SK-N-SH treated with all-trans-retinoic acid at 6 μM for 48 hours (cell line): ENCODE measurements around the gene ZNF547.
A peak's percentile ranks its signal among the peaks of the same experiment; 100 is the strongest.

Experiments used
- ATAC-seq: fragments of 200-7000 bp; cut with Tn5 transposase; 3 replicates; pipeline ENCODE4 v1.9.1; 2020; ENCODE audit warnings: mild to moderate bottlenecking, moderate library complexity
- ARNTL ChIP-seq: fragments of 450-650 bp; formaldehyde crosslinking; IDR thresholded peaks from 2 replicates; pipeline ENCODE4 v1.5.0; 2020; ENCODE audit warnings: low read depth, mild to moderate bottlenecking, moderate library complexity, borderline replicate concordance
- CREB5 ChIP-seq: fragments of 250-450 bp; sonication (Bioruptor Pico); IDR thresholded peaks from 2 replicates; pipeline ENCODE4 v1.5.1; 2020; ENCODE audit warnings: low read depth, mild to moderate bottlenecking, moderate library complexity
- CSRNP3 ChIP-seq: fragments of 250-450 bp; sonication (Bioruptor Pico); IDR thresholded peaks from 2 replicates; pipeline ENCODE4 v1.5.1; 2021; ENCODE audit warnings: mild to moderate bottlenecking, moderate library complexity
- ESRRG ChIP-seq: fragments of 250-450 bp; sonication (Bioruptor Pico); IDR thresholded peaks from 2 replicates; pipeline ENCODE4 v1.6.1; 2021; ENCODE audit warnings: mild to moderate bottlenecking
- GLIS3 ChIP-seq: fragments of 250-450 bp; sonication (Bioruptor Pico); IDR thresholded peaks from 2 replicates; pipeline ENCODE4 v1.5.0; 2020; ENCODE audit warnings: mild to moderate bottlenecking, moderate library complexity
- ISL1 ChIP-seq: fragments of 250-450 bp; sonication (Bioruptor Pico); IDR thresholded peaks from 2 replicates; pipeline ENCODE4 v2.1.2; 2022; ENCODE audit warnings: mild to moderate bottlenecking, moderate library complexity
- OSR1 ChIP-seq: fragments of 250-450 bp; sonication (Bioruptor Pico); IDR thresholded peaks from 2 replicates; pipeline ENCODE4 v1.8.0; 2022; ENCODE audit warnings: moderate library complexity, mild to moderate bottlenecking, inconsistent platforms
- PPARA ChIP-seq: fragments of 250-450 bp; sonication (Bioruptor Pico); IDR thresholded peaks from 2 replicates; pipeline ENCODE4 v1.5.0; 2020; ENCODE audit warnings: mild to moderate bottlenecking, borderline replicate concordance
- RARB ChIP-seq: fragments of 250-450 bp; sonication (Bioruptor Pico); IDR thresholded peaks from 2 replicates; pipeline ENCODE4 v1.8.0; 2021; ENCODE audit warnings: mild to moderate bottlenecking, moderate library complexity
- SNAI2 ChIP-seq: fragments of 250-450 bp; sonication (Bioruptor Pico); IDR thresholded peaks from 2 replicates; pipeline ENCODE4 v1.5.0; 2020; ENCODE audit warnings: mild to moderate bottlenecking, moderate library complexity
- TCF4 ChIP-seq: fragments of 250-450 bp; sonication (Bioruptor Pico); IDR thresholded peaks from 2 replicates; pipeline ENCODE4 v1.8.0; 2021; ENCODE audit warnings: mild to moderate bottlenecking, moderate library complexity, borderline replicate concordance
- TOX ChIP-seq: fragments of 250-450 bp; sonication (Bioruptor Pico); IDR thresholded peaks from 2 replicates; pipeline ENCODE4 v1.8.0; 2021; ENCODE audit warnings: mild to moderate bottlenecking, moderate library complexity, borderline replicate concordance
- TSHZ2 ChIP-seq: fragments of 250-450 bp; sonication (Bioruptor Pico); IDR thresholded peaks from 2 replicates; pipeline ENCODE4 v1.5.0; 2020; ENCODE audit warnings: mild to moderate bottlenecking, moderate library complexity
- ZC3H10 ChIP-seq: fragments of 250-450 bp; sonication (Bioruptor Pico); IDR thresholded peaks from 2 replicates; pipeline ENCODE4 v1.5.1; 2021; ENCODE audit warnings: mild to moderate bottlenecking, moderate library complexity
- ZFP30 ChIP-seq: fragments of 450-650 bp; formaldehyde crosslinking; IDR thresholded peaks from 2 replicates; pipeline ENCODE4 v1.5.0; 2022; ENCODE audit warnings: mild to moderate bottlenecking, moderate library complexity
- ZNF565 ChIP-seq: fragments of 450-650 bp; formaldehyde crosslinking; conservative IDR thresholded peaks from 2 replicates; pipeline ENCODE4 v1.5.0; 2020; ENCODE audit warnings: low read depth, mild to moderate bottlenecking, moderate library complexity

Gene ZNF547

GRCh38 chr19:57389730-57390598 is 26.6 kb downstream of the ZNF547 start, which contains the start of gene ZNF548:
Gene ZNF548 (plus strand): TSS chr19:57389854. CDS start chr19:57390100, 246 bp downstream.
- ATAC-seq = peak; percentile 100
- TF ChIP-seq TCF4 (CRISPR knock-in tag) = no peak
- TF ChIP-seq CSRNP3 (CRISPR knock-in tag) = no peak
- no peak for TF ChIP-seq CREB5 (CRISPR knock-in tag)
- no peak for TF ChIP-seq PPARA
- no peak for TF ChIP-seq TSHZ2
- TF ChIP-seq RARB (CRISPR knock-in tag) = no peak

- TF ChIP-seq ISL1 (CRISPR knock-in tag) (no peak), OSR1 (no peak), GLIS3 (no peak), PPARA (no peak), ZNF565 (CRISPR knock-in tag) (no peak)
Observed at GRCh38 chr19:57395710-57396109, 32.4 kb downstream of the ZNF547 start.

GRCh38 chr19:57398868-57399267 is 35.5 kb downstream of the ZNF547 start:
- ATAC-seq = no peak
- no peak for TF ChIP-seq TOX (CRISPR knock-in tag)
- no peak for TF ChIP-seq ARNTL (CRISPR knock-in tag)
- TF ChIP-seq RARB (CRISPR knock-in tag) = no peak
- TF ChIP-seq ISL1 (CRISPR knock-in tag) = no peak
- no peak for TF ChIP-seq ESRRG (CRISPR knock-in tag)
- no peak for TF ChIP-seq ZC3H10
- TF ChIP-seq CREB5 (CRISPR knock-in tag) = no peak
- no peak for TF ChIP-seq TCF4 (CRISPR knock-in tag)
- TF ChIP-seq TSHZ2 = no peak
- TF ChIP-seq ZFP30 (CRISPR knock-in tag) = no peak
- no peak for TF ChIP-seq SNAI2 (CRISPR knock-in tag)

More at GRCh38 chr19:57395710-57396109, 32.4 kb downstream of the ZNF547 start:
- no peak for ATAC-seq
